H1 (cell line): ENCODE measurements around the gene COBLL1. TPM values are rescaled to one million over a fixed set of nuclear protein-coding genes. Genes with fewer than 3 reads are reported as not detected.

ENCODE experiments used
- CTCF ChIA-PET: fragments of 300-600 bp; sonication (Branson Sonifier 250); formaldehyde crosslinking; loops from one replicate; lab custom pipeline; 2021; ENCODE audit not compliant: partially characterized antibody; lab: Charles Lee
- POLR2A ChIA-PET: fragments of 300-600 bp; sonication (Branson Sonifier 250); formaldehyde crosslinking; loops from one replicate; lab custom pipeline; 2021; ENCODE audit warnings: inconsistent platforms; ENCODE audit not compliant: partially characterized antibody; lab: Charles Lee
- DNase-seq, 2 experiments: peaks; one replicate each; pipeline versions ENCODE4 v3.0.0 to v3.0.0-alpha.2; 2010 to 2022; ENCODE audit warnings: low spot score in 2 of 2, low read depth in 1 of 2, mixed read lengths in 1 of 2
- FAIRE-seq: peaks from 2 replicates; lab custom pipeline; 2011; peaks lifted over from hg19 to GRCh38; lab: Jason Lieb, UNC
- H2AFZ ChIP-seq: 2 replicates; pipeline ENCODE4 v1.8.1; 2012; ENCODE audit warnings: low read length, inconsistent platforms
- H2AK5ac ChIP-seq: 2 replicates; pipeline ENCODE4 v1.6.1; 2013; ENCODE audit warnings: low read depth, low read length
- H2BK120ac ChIP-seq: replicated peaks from 2 replicates; pipeline ENCODE3; 2013; ENCODE audit warnings: low read depth, low read length, inconsistent platforms
- H2BK12ac ChIP-seq: 2 replicates; pipeline ENCODE4 v1.6.1; 2013; ENCODE audit warnings: low read depth, low read length
- H2BK15ac ChIP-seq: 2 replicates; pipeline ENCODE4 v1.6.1; 2013; ENCODE audit warnings: low read length
- H2BK20ac ChIP-seq: 2 replicates; pipeline ENCODE4 v1.6.1; 2013; ENCODE audit warnings: low read length
- H2BK5ac ChIP-seq: 2 replicates; pipeline ENCODE4 v1.6.1; 2013; ENCODE audit warnings: low read depth, low read length
- H3K14ac ChIP-seq: 2 replicates; pipeline ENCODE4 v1.6.1; 2013; ENCODE audit warnings: inconsistent platforms; ENCODE audit not compliant: insufficient read length
- H3K18ac ChIP-seq: 2 replicates; pipeline ENCODE4 v1.6.1; 2013; ENCODE audit warnings: low read length; ENCODE audit errors: extremely low read depth
- H3K23ac ChIP-seq: 2 replicates; pipeline ENCODE4 v1.6.1; 2013; ENCODE audit warnings: inconsistent platforms; ENCODE audit not compliant: insufficient read length
- H3K23me2 ChIP-seq: 2 replicates; pipeline ENCODE4 v1.6.1; 2013; ENCODE audit warnings: low read depth, low read length
- H3K27ac ChIP-seq: 2 replicates; pipeline ENCODE4 v1.6.1; 2011; ENCODE audit warnings: low read depth, low read length, inconsistent platforms
- H3K27me3 ChIP-seq, 4 experiments: replicated peaks in 1 of 4; 1 replicate in 1 of 4; 2 replicates in 3 of 4; pipeline versions ENCODE4 v1.6.1 to v1.8.1; 2011 to 2013; ENCODE audit warnings: low read length in 3 of 4, mild to moderate bottlenecking in 3 of 4, inconsistent platforms in 2 of 4, mixed read lengths in 2 of 4, moderate library complexity in 1 of 4; ENCODE audit not compliant: control insufficient read depth in 3 of 4, insufficient read depth in 3 of 4; ENCODE audit errors: extremely low read depth in 1 of 4
- H3K36me3 ChIP-seq, 4 experiments: 2 replicates each; pipeline versions ENCODE4 v1.6.1 to v1.8.1; 2011 to 2013; ENCODE audit warnings: mild to moderate bottlenecking in 4 of 4, low read length in 3 of 4, moderate library complexity in 2 of 4, control low read depth in 1 of 4, inconsistent platforms in 1 of 4; ENCODE audit not compliant: insufficient read depth in 4 of 4, control insufficient read depth in 2 of 4
- H3K4ac ChIP-seq: replicated peaks from 2 replicates; pipeline ENCODE3; 2013; ENCODE audit warnings: low read length, low read depth, mixed read lengths, inconsistent platforms; ENCODE audit not compliant: insufficient read length
- H3K4me1 ChIP-seq, 4 experiments: replicated peaks in 1 of 4; 1 replicate in 1 of 4; 2 replicates in 3 of 4; pipeline versions ENCODE4 v1.6.1 to v1.8.1; 2011 to 2013; ENCODE audit warnings: low read length in 3 of 4, inconsistent platforms in 2 of 4, mixed read lengths in 1 of 4; ENCODE audit not compliant: insufficient read depth in 4 of 4, control insufficient read depth in 3 of 4
- H3K4me2 ChIP-seq, 2 experiments: 2 replicates each; pipeline versions ENCODE4 v1.6.1 to v1.8.1; 2011 to 2013; ENCODE audit warnings: low read depth in 2 of 2, low read length in 2 of 2, control low read depth in 1 of 2, inconsistent platforms in 1 of 2, mild to moderate bottlenecking in 1 of 2; ENCODE audit not compliant: insufficient read depth in 1 of 2
- H3K4me3 ChIP-seq, 4 experiments: fragments of 200-600, 300-600 bp in 1 of 4; sonication (generic), shearing (Covaris generic), sonication (Bioruptor Twin) in 1 of 4; 2 replicates each; pipeline versions ENCODE4 v1.5.1 to v1.8.1; 2011 to 2016; ENCODE audit warnings: low read length in 4 of 4, low read depth in 3 of 4, control low read depth in 2 of 4, inconsistent platforms in 2 of 4, mild to moderate bottlenecking in 2 of 4, mixed read lengths in 1 of 4, moderate library complexity in 1 of 4; ENCODE audit not compliant: insufficient read depth in 2 of 4; ENCODE audit errors: extremely low read depth in 1 of 4
- H3K56ac ChIP-seq: replicated peaks from 2 replicates; pipeline ENCODE3; 2013; ENCODE audit warnings: low read depth, mild to moderate bottlenecking, mixed read lengths, low read length, inconsistent platforms; ENCODE audit not compliant: insufficient read length
- H3K79me1 ChIP-seq: 2 replicates; pipeline ENCODE4 v1.6.1; 2013; ENCODE audit warnings: low read depth, low read length, control low read depth
- H3K79me2 ChIP-seq, 2 experiments: 2 replicates each; pipeline versions ENCODE4 v1.6.1 to v1.8.1; 2012 to 2013; ENCODE audit warnings: low read length in 2 of 2, mild to moderate bottlenecking in 2 of 2, inconsistent platforms in 1 of 2; ENCODE audit not compliant: insufficient read depth in 2 of 2, control insufficient read depth in 1 of 2
- H3K9ac ChIP-seq, 4 experiments: replicated peaks in 1 of 4; 1 replicate in 1 of 4; 2 replicates in 3 of 4; pipeline versions ENCODE4 v1.6.1 to v1.8.1; 2011 to 2013; ENCODE audit warnings: low read depth in 3 of 4, low read length in 3 of 4, control low read depth in 2 of 4, mild to moderate bottlenecking in 2 of 4, moderate library complexity in 2 of 4, inconsistent platforms in 1 of 4; ENCODE audit errors: extremely low read depth in 1 of 4
- H3K9me3 ChIP-seq, 2 experiments: 2 replicates each; pipeline versions ENCODE4 v1.6.1 to v1.8.1; 2012 to 2013; ENCODE audit warnings: mild to moderate bottlenecking in 2 of 2, moderate library complexity in 2 of 2, control low read depth in 1 of 2, inconsistent platforms in 1 of 2, low read depth in 1 of 2, low read length in 1 of 2, mixed read lengths in 1 of 2; ENCODE audit not compliant: insufficient read depth in 2 of 2
- H4K20me1 ChIP-seq, 2 experiments: replicated peaks in 1 of 2; 2 replicates each; pipeline versions ENCODE3 to v1.8.1; 2011 to 2013; ENCODE audit warnings: inconsistent platforms in 2 of 2, low read length in 2 of 2, mild to moderate bottlenecking in 1 of 2; ENCODE audit not compliant: insufficient read depth in 2 of 2, control insufficient read depth in 1 of 2
- H4K5ac ChIP-seq: 2 replicates; pipeline ENCODE4 v1.6.1; 2013; ENCODE audit warnings: low read length, low read depth, mixed read lengths, inconsistent platforms; ENCODE audit not compliant: insufficient read length
- H4K8ac ChIP-seq: 2 replicates; pipeline ENCODE4 v1.8.0; 2013; ENCODE audit warnings: mild to moderate bottlenecking, moderate library complexity, low read length, inconsistent platforms; ENCODE audit not compliant: insufficient read depth; ENCODE audit errors: extremely low read depth
- H4K91ac ChIP-seq: replicated peaks from 2 replicates; pipeline ENCODE3; 2013; ENCODE audit warnings: low read length, mixed read lengths, inconsistent platforms; ENCODE audit not compliant: insufficient read length
- CTBP2 ChIP-seq: IDR thresholded peaks from 2 replicates; pipeline ENCODE4 v1.7.0; 2011; ENCODE audit warnings: borderline replicate concordance, mild to moderate bottlenecking, moderate library complexity, mixed read lengths, low read length; ENCODE audit not compliant: insufficient read depth, insufficient read length
- HDAC6 ChIP-seq: IDR thresholded peaks from one replicate; pipeline ENCODE4 v1.7.1; 2012; ENCODE audit warnings: low read depth, mild to moderate bottlenecking, inconsistent platforms, low read length, moderate library complexity
- KDM1A ChIP-seq: fragments of 200-600, 300-600 bp; sonication (generic); IDR thresholded peaks from 2 replicates; pipeline ENCODE4 v1.7.1; 2016; ENCODE audit warnings: mild to moderate bottlenecking, low read length, borderline replicate concordance
- KDM5A ChIP-seq: fragments of 200-600 bp; IDR thresholded peaks from 2 replicates; pipeline ENCODE4 v1.7.1; 2012; ENCODE audit warnings: mild to moderate bottlenecking, low read length, inconsistent platforms, mixed read lengths
- MAFK ChIP-seq: IDR thresholded peaks from 2 replicates; pipeline ENCODE4 v1.6.1; 2012; ENCODE audit warnings: low read depth, mild to moderate bottlenecking, improper control_type of control experiment, low read length
- RAD21 ChIP-seq, 2 experiments: IDR thresholded peaks in 1 of 2; conservative IDR thresholded peaks in 1 of 2; 2 replicates each; pipeline ENCODE4 v1.6.1; 2011; ENCODE audit warnings: low read depth in 2 of 2, low read length in 2 of 2, improper control_type of control experiment in 1 of 2, inconsistent platforms in 1 of 2, mild to moderate bottlenecking in 1 of 2, moderate library complexity in 1 of 2
- RXRA ChIP-seq: IDR thresholded peaks from 2 replicates; pipeline ENCODE4 v1.6.1; 2011; ENCODE audit warnings: low read depth, mild to moderate bottlenecking, low read length, moderate library complexity; ENCODE audit not compliant: insufficient read depth
- SIX5 ChIP-seq: IDR thresholded peaks from 2 replicates; pipeline ENCODE4 v1.6.1; 2011; ENCODE audit warnings: mild to moderate bottlenecking, low read depth, low read length
- SP1 ChIP-seq: IDR thresholded peaks from 2 replicates; pipeline ENCODE4 v1.6.1; 2011; ENCODE audit warnings: low read depth, low read length
- TAF1 ChIP-seq: IDR thresholded peaks from 2 replicates; pipeline ENCODE4 v1.6.1; 2011; ENCODE audit warnings: mild to moderate bottlenecking, low read depth, low read length
- TCF12 ChIP-seq: IDR thresholded peaks from 2 replicates; pipeline ENCODE4 v1.6.1; 2011; ENCODE audit warnings: low read depth, mild to moderate bottlenecking, low read length
- USF2 ChIP-seq: IDR thresholded peaks from 2 replicates; pipeline ENCODE4 v1.6.1; 2011; ENCODE audit warnings: low read length, improper control_type of control experiment
- WGBS, 2 experiments: shearing (Covaris generic) in 1 of 2; methylation state at CpG; one replicate each; pipeline versions ENCODE4 v1.1.6 to v1.1.7; 2013 to 2015; ENCODE audit warnings: low lambda C conversion rate in 2 of 2, mixed read lengths in 2 of 2, inconsistent platforms in 1 of 2, low coverage in 1 of 2, missing lambda C conversion rate in 1 of 2; ENCODE audit not compliant: insufficient replicate concordance in 2 of 2, insufficient coverage in 1 of 2, insufficient read length in 1 of 2; ENCODE audit errors: extremely low coverage in 1 of 2, missing lambda C conversion rate in 1 of 2; 5-methylcytosine and 5-hydroxymethylcytosine counted together
- polyA plus RNA-seq, 7 experiments: library from polyadenylated mRNA; depleted of rRNA in 3 of 7; stranded (reverse) in 5 of 7; unstranded in 2 of 7; fragments of >200 nt in 5 of 7; fragments of 200-250 nt in 2 of 7; gene quantifications; 1 replicate in 5 of 7; 2 replicates in 1 of 7; 4 replicates in 1 of 7; pipeline versions ENCODE4 v1.2.1 to v1.2.3, GENCODE V29; 2011 to 2013; ENCODE audit warnings: missing spikeins in 2 of 7, mixed read lengths in 2 of 7
- total RNA-seq: library from RNA; stranded (reverse); fragmentation: NEBNext Ultra II Directional; extraction: Animal tissue kit (Norgen Biotek cat#: 25700); gene quantifications from 2 replicates; pipeline ENCODE4 v1.2.1, GENCODE V29; 2021
- TF ChIP-seq, protein P1 (sequence below): IDR thresholded peaks from 2 replicates; pipeline ENCODE4 v1.6.1; 2012; ENCODE audit warnings: inconsistent platforms

The COBLL1 gene
- total and polyA plus RNA-seq, 2 of the 8 experiments (the other 6 are each of a cell fraction or from before 2014, with no cell fraction given) = 2.2 to 6.2 TPM

- H2BK12ac ChIP-seq = no peak overlapping the region
- no peak overlapping the region for H3K4me3 ChIP-seq
- no peaks in the 10 kb centered on the region for H3K27me3 ChIP-seq
- 77% methylated on average over 1 of the region's 1 CpG; no CpG with 5 or more reads in 1 of the 2 experiments for WGBS, 2 experiments
- H3K79me1 ChIP-seq = no peaks in the 10 kb centered on the region
- H3K14ac ChIP-seq = no peak overlapping the region
- H3K36me3 ChIP-seq = no peaks in the 10 kb centered on the region
- no peak overlapping the region for H3K18ac ChIP-seq
- H3K4ac ChIP-seq = no peak overlapping the region
- H3K23ac ChIP-seq = no peak overlapping the region
- no peak overlapping the region for H3K27ac ChIP-seq
- no peak overlapping the region for H2AFZ ChIP-seq
- H2AK5ac ChIP-seq = no peak overlapping the region
- POLR2A ChIA-PET = no interaction called here
- H2BK5ac ChIP-seq = no peak overlapping the region
- no peak overlapping the region for H4K8ac ChIP-seq
- H3K56ac ChIP-seq = no peak overlapping the region
- no peaks in the 10 kb centered on the region for H3K23me2 ChIP-seq
- H3K4me1 ChIP-seq = no peaks in the 10 kb centered on the region
- H2BK120ac ChIP-seq = no peak overlapping the region
- H3K9me3 ChIP-seq = no peaks in the 10 kb centered on the region
- H4K20me1 ChIP-seq = no peaks in the 10 kb centered on the region
- no peak overlapping the region for H2BK15ac ChIP-seq
- no peak overlapping the region for H3K4me2 ChIP-seq
- CTCF ChIA-PET = interaction anchor here (1.0 to 4.4 kb wide), 4 partner anchors 33 to 203 kb away, joined by 3 to 15 read pairs (median 4); partner anchors contain the start of gene COBLL1
- H4K91ac ChIP-seq = no peak overlapping the region
- H4K5ac ChIP-seq = no peak overlapping the region
- no peaks in the 10 kb centered on the region for H3K79me2 ChIP-seq
- no peak for FAIRE-seq
- H2BK20ac ChIP-seq = no peak overlapping the region
- no peak overlapping the region for H3K9ac ChIP-seq
- DNase-seq = no peak
- TF ChIP-seq RXRA (no peak), USF2 (no peak), TCF12 (no peak), SIX5 (no peak), KDM5A (no peak), CTBP2 (no peak), SP1 (no peak), TAF1 (no peak), MAFK (no peak), RAD21 (IDR thresholded peaks at IDR 0.05 in 1 of 2, conservative IDR thresholded peaks at IDR 0.05 in 1 of 2; ENCODE audit: low read depth in 2 of 2, low read length in 2 of 2) (no peak), HDAC6 (no peak), KDM1A (no peak)
- TF ChIP-seq, protein P1, sequence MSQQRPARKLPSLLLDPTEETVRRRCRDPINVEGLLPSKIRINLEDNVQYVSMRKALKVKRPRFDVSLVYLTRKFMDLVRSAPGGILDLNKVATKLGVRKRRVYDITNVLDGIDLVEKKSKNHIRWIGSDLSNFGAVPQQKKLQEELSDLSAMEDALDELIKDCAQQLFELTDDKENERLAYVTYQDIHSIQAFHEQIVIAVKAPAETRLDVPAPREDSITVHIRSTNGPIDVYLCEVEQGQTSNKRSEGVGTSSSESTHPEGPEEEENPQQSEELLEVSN = no peak
Measured at GRCh38 chr2:164808776-164809175, 32.8 kb downstream of the COBLL1 start.
